ENCODE results near the gene AFTPH.

- TF ChIP-seq POLR2A (IDR thresholded peaks at IDR 0.05), result no peak
- TF ChIP-seq CTCF (IDR thresholded peaks at IDR 0.05), result no peak
Observed at GRCh38 chr2:64607381-64608304, 83.5 kb downstream of the AFTPH start.

All from right lobe of liver (tissue), 4 donors.